ENCODE results near the gene GPR65.

GPR65 gene

DNA sequence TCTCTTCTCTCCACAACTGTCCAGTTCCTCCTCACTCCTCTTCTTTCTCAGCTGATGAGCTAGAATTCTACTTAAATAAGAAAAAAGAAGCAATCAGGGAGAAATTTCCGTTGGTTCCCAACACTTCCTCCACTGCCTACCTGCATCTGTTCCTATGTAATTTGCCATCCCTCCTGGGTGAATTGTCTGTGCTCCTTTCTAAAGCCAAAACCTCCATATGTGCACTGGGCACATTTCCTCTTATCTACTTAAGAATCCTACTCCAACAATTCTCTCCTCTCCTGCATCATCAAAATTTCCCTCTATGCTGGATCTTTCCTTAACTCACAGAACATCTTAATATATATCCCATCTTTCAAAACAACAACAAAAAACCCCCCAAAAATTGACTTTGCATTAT lies 35.2 kb downstream of the GPR65 start:
- no peak for DNase-seq (ENCODE audit: low read depth)

DNA sequence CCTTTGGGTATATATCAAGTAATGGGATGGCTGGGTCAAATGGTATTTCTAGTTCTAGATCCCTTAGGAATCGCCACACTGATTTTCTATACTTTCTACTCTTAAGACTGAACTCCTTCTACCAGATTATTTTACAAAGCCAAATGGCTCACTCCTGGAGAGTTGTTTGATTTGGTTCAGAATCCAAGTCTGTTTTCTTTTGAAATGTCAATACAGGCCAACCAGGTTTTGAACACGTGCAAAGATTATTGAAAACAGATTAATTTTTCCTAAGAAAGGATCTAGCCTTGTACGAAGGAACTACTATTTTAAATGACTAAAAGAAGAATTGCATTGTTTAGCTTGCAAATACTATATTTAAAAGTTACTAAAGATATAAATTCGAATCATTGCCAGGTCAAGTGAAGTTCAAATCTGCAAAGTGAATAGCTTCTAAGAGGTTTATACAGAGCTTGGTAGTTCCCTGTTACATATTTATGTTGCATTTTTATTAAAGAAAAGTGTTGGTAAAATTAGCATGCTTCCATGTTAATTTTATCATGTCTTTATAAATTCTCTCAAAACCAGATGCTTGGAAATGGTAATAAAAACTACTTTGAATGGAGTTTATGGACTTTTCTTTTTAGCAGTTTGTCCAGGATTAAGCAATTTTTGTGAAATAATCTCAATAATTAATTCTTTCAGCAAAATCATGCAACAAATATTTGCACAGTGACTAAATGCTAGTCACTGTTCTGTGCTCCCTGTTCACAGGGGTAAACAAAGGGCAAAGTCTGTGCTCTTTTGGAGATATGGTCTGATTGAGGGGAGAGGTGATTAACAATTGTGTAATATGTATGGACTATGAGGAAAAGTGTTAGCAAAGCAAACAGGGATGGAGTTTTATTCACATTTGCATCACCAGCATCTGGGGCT lies 38.9 kb downstream of the GPR65 start:
- DNase-seq (ENCODE audit: low read depth): no peak

GRCh38 chr14:88044444-88044758 lies 39.5 kb downstream of the GPR65 start:
- DNase-seq (ENCODE audit: low read depth): no peak

GRCh38 chr14:88044776-88045446 lies 40.0 kb downstream of the GPR65 start:
- DNase-seq (ENCODE audit: low read depth): no peak

DNA sequence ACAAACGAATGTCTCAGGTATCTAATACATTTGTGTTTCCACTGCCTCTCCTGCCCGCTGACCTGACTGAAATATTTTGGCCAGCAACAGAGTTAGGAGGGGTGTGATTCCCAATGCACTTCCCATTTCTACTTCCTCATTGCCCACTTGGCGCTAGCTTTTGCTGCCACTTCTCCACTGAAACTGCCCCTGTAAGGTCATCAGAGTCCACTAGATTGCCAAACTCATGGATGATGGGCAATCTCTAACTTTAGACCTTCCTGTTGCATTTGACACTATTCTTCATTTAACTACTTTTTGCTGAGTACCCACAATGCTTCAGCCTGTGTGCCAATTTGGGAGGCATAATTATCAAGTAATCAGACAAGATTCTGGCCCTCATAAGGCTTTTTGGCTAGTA lies 40.8 kb downstream of the GPR65 start:
- DNase-seq (ENCODE audit: low read depth): no peak

- no peak for DNase-seq (ENCODE audit: low read depth)
Observed at GRCh38 chr14:88048351-88048750, 43.4 kb downstream of the GPR65 start.

GRCh38 chr14:88049266-88049665 lies 44.3 kb downstream of the GPR65 start:
- no peak for DNase-seq (ENCODE audit: low read depth)

DNA sequence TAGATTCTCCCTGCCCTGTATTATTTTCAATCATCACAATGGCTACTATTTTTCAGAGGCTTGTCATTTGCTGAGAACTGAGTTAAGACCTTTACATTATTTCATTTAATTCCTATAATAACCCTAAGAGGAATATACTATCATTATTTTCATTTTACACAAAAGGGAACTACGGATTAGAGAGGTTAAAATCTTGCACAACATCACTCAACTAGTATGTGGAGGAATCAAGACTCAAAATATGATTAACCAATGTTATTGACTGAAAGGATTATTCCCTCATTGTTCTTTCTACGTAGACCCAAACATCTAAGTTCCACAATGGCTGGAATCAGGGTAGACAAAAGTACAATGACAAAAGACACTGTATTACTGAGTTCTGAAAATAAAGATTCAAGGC lies 45.0 kb downstream of the GPR65 start:
- no peak for DNase-seq (ENCODE audit: low read depth)

DNA sequence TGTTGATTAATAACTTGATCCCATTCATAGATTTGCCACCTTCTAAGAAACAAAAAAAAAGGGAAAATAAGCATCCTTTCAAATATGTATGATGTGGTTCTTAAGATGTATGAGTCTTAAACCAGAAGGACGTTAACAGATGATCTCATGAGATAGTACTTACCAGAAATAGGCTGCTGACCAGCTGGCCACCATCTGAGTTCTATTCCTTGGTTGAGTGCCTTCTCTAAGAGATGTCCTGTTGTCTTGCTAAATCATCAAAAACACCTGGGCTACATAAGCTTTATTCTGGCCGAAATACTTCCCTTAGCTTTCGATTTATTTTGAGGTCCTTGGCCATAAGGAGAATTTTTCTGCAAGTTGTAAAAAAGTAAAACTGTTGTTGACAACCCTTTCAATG lies 55.6 kb downstream of the GPR65 start:
- no peak for DNase-seq (ENCODE audit: low read depth)

- DNase-seq (ENCODE audit: low read depth): no peak
Observed at GRCh38 chr14:88063811-88064210, 58.9 kb downstream of the GPR65 start.

Measured in stimulated activated CD8-positive, alpha-beta memory T cell treated with anti-CD3 and anti-CD28 coated beads, Interleukin-12 subunit alpha, Interleukin-12 subunit beta, amount 100 ng/mL, for 1 hour (primary cell).